HFF-Myc (cell line): ENCODE data around the gene SPRN.

Experiments
- DNase-seq: peaks from one replicate; pipeline ENCODE4 v3.0.0-alpha.2; 2011; ENCODE audit warnings: low read depth; ENCODE audit errors: extremely low read depth
- H3K4me3 ChIP-seq: replicated peaks from 2 replicates; pipeline ENCODE4 v1.5.1; 2011; ENCODE audit warnings: low read depth, mild to moderate bottlenecking, control low read depth, low read length
- CTCF ChIP-seq: IDR thresholded peaks from 2 replicates; pipeline ENCODE4 v1.5.1; 2012; ENCODE audit warnings: mild to moderate bottlenecking, low read depth, low read length, control low read depth; ENCODE audit errors: missing control alignments

SPRN gene

GRCh38 chr10:133456041-133456951 is 31.9 kb upstream of the SPRN start:
- DNase-seq: no peak
- TF ChIP-seq CTCF: no peak

GRCh38 chr10:133455611-133456031 is 31.2 kb upstream of the SPRN start:
- H3K4me3 ChIP-seq: no peak overlapping the region
- no peak for DNase-seq
- no peak for TF ChIP-seq CTCF

More at GRCh38 chr10:133456041-133456951, 31.9 kb upstream of the SPRN start:
- H3K4me3 ChIP-seq: no peak overlapping the region

GRCh38 chr10:133455196-133455595 is 30.8 kb upstream of the SPRN start:
- no peak overlapping the region for H3K4me3 ChIP-seq
- no peak for TF ChIP-seq CTCF
- no peak for DNase-seq

GRCh38 chr10:133454204-133454893 is 29.9 kb upstream of the SPRN start:
- no peak for TF ChIP-seq CTCF
- DNase-seq: no peak
- H3K4me3 ChIP-seq: no peak overlapping the region

- no peak for DNase-seq
- no peak for TF ChIP-seq CTCF
- no peak within 1 kb of the TSS for H3K4me3 ChIP-seq
Measured at GRCh38 chr10:133453516-133454203, 29.2 kb upstream of the SPRN start, which contains the start of gene SCART1. Gene SCART1, plus strand, starts transcription at chr10:133453945. Its CDS starts 53 bp downstream, at chr10:133453998.

- TF ChIP-seq CTCF: no peak
- no peak overlapping the region for H3K4me3 ChIP-seq
- DNase-seq: no peak
Measured at GRCh38 chr10:133452453-133452852, 28.0 kb upstream of the SPRN start.
